Medulla oblongata (tissue), 1 donor: Measurements from ENCODE around the gene SLC22A4.
A peak's percentile ranks its signal among the peaks of the same experiment; 100 is the strongest.

ENCODE experiments used
- DNase-seq: peaks from one replicate; pipeline ENCODE4 v3.0.0-alpha.2; 2015; ENCODE audit errors: extremely low spot score

SLC22A4 gene

GRCh38 chr5:132275367-132276220, 18.6 kb upstream of the SLC22A4 start:
- no peak for DNase-seq

GRCh38 chr5:132277256-132277655, 16.9 kb upstream of the SLC22A4 start:
- no peak for DNase-seq

- DNase-seq, result no peak
These were observed 16.0 kb upstream of the SLC22A4 start for GRCh38 chr5:132277971-132278853.

DNA sequence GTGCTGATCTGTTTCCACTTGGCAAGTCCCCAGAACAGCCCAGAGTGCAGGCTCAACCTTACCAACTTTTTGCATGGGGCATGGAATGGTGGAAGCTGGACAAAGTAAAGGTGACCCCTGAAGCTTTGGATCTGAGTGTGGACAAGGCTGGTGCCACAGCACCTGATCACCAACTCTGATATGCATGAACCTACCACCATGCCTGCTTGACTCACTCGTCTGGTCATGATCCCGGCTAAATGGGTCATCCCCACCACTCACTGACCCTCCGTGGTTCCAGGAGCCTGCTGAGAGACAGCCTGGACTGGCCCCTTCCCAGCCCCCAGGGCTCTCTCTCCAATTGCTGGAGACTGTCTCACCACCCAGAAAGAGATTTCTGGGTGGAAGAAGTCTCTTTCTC, 14.4 kb upstream of the SLC22A4 start:
- DNase-seq, result no peak

GRCh38 chr5:132280371-132281240, 13.6 kb upstream of the SLC22A4 start:
- no peak for DNase-seq

GRCh38 chr5:132281856-132282614, 12.2 kb upstream of the SLC22A4 start:
- DNase-seq, result no peak

- DNase-seq, result no peak
These were observed 10.7 kb upstream of the SLC22A4 start for GRCh38 chr5:132283423-132284043.

- DNase-seq, result no peak
These were observed 5.1 kb upstream of the SLC22A4 start for GRCh38 chr5:132289097-132289496.

DNA sequence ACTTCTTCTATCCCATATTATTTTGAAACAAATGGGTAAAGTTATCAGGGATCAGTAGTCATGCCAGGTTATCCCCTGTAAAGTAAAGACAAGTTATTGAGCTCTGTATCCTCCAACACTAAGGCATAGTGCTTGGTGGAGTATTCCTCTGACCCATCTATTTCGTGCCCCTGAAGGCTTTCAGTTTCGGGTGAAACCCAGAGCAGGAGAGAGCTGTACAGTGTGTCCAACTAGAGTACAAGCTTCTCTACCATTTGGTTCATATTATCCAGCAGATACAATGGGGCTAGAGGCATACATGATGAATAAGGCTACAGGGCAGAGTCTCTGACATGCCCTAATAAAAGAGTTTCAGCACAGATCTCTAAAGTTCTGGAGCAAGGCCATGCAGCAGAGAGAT, 3.2 kb upstream of the SLC22A4 start:
- DNase-seq, result no peak

- peak; percentile 73 for DNase-seq
These were observed 865 bp upstream of the SLC22A4 start for GRCh38 chr5:132293066-132293991.

DNA sequence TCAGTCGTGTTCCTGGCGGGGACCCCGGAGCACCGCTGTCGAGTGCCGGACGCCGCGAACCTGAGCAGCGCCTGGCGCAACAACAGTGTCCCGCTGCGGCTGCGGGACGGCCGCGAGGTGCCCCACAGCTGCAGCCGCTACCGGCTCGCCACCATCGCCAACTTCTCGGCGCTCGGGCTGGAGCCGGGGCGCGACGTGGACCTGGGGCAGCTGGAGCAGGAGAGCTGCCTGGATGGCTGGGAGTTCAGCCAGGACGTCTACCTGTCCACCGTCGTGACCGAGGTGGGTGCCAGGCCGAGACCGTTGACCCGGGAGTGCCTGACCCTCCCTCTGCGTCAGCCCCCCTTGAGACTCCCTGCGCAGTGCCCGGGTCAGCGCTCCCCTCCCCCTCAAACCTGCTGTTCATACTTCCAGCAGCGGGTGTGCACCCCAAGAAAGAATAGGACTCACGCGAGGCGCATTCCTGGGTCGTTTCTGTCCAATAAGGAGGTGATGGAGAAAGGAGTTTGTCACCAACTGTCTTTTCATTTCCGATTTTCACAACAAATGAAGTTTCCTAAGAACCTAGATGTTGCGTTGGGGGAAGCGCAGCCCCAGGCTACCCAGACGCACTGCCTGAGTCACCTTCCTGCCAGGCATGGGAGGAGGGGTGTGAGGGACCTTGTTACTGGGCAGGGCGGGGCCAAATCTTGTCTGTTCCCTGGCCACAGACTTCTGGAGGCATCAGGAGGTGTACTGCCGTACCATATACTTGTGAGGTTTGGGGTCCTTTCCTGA, 722 bp downstream of the SLC22A4 start:
- DNase-seq, result no peak

- no peak for DNase-seq
These were observed 1.6 kb downstream of the SLC22A4 start for GRCh38 chr5:132295505-132296411.

DNA sequence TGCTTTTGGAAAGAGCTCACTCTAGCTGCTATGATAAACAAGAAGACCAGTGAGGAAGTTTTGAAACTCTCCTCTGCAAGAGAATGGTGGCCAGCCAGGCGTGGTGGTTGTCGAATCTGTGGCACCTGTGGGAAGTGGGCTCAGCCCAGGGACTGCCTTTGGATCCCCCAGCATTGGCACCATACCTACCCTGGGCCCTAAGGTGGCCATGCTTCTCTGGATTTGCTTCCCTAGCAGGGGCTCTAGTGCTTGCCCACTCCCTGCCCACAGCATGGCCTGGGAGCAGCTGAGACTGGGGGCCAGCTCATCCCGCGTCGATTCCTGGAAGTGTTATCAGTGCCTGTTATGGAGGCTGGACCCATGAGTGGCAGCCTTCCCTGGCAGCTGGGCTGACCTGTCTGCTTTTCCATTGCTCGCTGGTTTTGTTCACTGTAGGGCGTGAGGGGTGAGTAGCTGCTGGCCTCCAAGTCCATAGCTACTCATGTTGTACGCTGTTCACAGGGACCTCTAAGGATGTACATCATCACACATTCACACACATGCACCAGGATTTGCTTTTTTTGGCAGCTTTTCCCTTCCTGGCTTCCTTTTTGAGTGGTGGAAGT, 2.3 kb downstream of the SLC22A4 start:
- DNase-seq, result no peak

GRCh38 chr5:132297211-132297940, 3.2 kb downstream of the SLC22A4 start:
- no peak for DNase-seq

DNA sequence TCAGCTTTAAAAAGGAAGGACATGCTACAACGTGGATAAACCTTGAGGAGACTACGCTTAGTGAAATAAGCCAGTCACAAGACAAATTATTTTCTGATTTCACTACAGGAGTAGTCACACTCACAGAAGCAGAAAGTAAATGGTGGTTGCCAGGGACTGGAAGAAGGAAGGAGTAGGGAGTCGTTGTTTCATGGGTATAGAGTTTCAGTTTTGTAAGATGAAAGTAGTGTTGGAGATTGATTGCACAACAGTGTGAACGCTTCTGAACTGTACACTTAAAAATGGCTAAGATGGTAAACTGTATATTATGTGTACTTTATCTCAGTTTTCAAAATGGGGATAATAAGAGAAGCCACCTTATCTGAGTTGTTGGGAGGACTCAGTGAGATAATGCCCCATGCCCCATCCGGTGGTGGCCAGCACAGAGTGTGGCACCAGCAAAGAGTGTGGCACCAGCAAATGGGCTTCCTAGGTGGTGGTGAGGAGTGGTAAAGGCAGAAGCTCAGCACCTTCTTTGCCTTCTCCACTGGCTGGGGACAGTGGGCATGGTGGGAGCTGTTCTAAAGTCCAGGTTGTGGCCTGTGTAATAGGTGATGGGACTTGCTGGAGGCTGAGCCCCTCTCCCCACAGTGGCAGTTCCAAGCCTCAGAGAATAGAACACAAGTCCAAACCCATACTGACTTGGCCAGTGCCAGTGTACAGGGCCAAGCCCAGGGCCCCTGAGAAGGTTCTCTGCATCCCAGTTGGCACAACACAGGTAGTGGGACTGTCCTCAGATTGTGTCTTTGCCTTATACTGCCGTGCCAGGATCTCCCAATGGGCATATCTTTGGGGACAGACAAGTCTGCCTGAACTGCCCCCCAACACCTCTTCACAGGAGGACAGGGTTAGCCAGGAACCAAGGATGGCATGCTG, 4.4 kb downstream of the SLC22A4 start:
- DNase-seq, result no peak
